ENCODE data around the gene SH3RF3. TPM values are rescaled to one million over a fixed set of nuclear protein-coding genes. Genes with fewer than 3 reads are reported as not detected.

Gene SH3RF3
- total RNA-seq, 1 donor from 2014 or later: 6.3 TPM

DNA sequence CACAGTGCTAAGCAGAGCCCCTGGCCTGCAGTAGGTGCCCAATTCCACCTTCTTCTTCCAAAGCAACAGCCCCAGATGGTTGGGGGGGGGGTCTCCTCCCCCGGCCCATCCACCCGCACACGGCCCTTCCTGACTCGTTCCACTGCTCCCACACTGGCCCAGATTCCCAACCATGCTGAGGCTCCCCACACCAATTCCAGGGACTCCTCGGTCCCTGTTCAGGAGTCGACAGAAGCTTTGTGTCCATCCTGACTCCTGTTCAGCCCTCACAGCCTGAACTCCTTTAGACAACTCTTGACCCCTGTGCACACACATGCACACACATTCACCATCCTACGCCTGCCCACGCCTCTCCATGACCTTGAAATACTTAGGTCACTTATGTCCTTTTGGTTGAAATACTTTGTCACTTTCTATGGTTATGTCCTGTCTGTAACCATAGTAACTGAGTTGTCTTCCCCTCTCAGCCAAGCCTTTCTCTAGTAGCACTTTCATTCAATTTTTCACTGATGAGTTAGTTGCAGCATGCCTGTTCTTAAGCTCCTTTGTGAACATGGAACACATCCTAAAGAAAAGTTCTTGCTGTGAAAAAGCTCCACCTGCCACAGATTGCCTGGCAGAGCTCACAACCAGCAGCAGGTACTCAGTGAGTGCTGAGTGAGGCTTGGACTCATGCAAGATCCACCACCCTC, 258.9 kb downstream of the SH3RF3 start:
- no peak for DNase-seq (ENCODE audit: low read depth, low spot score)

DNA sequence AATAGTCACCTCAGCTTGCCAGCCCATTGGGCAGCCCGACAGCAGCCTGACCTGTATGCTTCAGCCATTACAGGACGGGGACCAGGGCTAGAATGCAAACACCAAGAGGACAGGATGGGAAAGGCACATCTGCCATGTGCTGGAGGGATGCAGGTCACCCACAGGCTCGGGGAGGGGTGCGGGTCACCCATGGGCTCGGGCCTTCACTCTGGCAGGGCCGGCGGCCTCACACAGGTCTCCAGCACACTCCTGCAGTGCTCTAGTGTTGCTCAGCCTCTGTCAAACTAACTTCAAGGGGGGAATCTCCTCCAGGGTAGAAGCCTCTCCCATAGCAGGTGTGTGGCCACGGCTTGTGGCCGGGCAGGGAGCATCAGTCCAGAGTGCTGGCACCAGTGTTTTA, 262.2 kb downstream of the SH3RF3 start:
- no peak for DNase-seq (ENCODE audit: low read depth, low spot score)

DNA sequence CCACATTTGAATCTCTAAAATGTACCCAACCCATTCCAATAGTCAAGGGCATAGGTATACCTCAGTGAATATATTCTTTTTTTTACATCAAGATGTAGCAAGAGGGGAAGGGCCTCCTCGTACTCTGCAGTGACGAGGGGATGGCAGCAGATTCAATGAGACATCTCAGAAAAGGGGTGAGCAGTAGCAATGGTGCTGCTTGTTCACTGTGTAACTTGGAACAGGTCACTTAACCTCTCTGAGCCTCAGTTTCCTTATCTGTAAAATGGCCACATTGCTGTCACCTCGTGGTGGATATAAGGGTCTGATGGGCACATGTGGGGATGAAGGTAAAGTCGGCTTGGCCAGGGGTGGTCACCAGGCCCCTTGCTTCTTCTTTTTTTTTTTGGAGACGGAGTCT, 263.1 kb downstream of the SH3RF3 start:
- DNase-seq (ENCODE audit: low read depth, low spot score): no peak

DNA sequence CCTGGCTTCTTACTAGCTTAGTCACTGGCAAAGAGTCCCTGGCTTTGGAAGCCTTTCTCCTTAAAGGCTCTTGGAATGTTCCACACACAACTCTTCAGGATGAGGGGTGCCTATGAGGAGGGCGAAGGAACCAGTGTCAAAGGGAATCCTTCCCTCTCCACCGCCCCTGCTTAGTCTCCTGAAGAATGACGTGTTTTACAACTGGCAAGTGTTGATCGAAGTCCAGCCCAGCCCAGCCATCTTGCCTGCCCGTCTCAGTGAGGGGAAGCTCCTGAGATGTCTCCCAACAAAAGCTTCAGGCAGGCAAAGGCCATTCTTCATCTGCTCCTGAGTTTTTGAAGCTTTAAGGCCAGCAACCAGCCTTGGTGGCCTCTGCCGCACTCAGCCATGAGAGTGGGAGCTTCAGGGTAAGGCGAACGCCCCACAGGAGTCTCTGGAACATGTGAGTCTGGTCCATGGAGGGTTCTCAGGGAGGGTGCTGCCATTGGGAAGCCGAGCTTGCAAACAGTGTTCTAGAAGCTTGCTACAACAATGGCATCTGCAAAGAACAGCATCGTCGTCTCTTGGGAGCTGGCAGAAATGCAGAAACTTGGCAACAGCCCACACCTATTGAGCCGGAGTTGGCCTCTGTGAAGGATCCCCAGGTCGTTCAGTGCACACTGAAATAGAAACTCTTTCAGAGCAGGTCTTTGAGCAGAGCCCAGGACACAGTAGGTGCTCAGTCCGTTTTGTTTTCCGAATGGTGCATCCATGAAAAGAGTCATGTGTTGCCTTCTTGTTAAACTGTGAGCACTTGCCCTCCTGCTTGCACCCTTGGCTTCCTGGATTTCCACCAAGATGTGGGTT, 264.0 kb downstream of the SH3RF3 start:
- no peak for DNase-seq (ENCODE audit: low read depth, low spot score)

DNA sequence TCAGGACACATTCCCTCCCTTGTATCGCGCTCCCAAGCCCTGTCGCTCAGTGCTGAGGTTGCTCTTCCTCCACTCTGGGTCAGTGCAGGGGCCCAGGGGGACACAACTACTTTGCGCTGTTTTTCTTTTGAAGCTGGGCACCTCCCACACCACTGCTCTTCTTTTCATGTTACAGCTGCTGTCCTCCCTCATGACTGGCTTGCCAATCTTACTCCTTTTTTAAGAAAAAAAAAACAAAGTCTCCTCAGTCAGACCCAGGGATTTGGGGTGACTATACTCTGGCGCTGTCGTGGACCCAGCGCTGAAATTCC, 264.6 kb downstream of the SH3RF3 start:
- no peak for DNase-seq (ENCODE audit: low read depth, low spot score)

DNA sequence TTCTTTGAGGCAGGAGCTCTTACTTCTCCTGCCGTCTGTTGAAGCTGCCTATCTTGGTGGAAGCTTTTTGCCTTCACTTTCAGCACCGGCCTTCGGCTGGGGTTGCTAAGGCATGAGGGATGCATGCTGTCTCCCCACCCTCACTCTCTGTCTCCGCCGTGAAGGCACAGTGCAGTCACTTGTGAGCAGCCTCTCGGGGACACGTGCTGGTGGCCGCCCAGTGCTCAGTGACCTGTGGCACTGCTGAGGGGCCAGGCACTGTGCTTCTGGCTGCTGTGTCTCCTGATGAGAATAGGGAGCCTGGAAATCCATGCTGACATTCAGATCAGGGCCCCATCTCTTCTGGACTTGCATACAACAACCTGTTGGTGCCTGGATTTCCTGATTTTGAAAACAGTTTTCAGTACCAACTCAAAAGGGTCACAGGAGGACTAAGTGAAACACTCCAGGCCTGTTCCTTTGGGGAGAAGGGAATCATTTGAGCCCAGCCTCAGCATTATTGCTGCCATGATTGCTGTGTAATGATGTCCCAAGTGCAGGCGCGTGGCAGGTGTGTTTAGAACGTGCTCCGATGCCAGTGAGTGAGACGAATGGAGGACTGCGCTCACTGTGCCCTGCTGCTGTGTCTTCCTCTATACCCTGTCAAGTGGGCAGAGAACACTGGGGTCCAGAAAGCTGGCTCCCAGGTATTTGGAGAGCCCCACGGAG, 266.6 kb downstream of the SH3RF3 start:
- no peak for DNase-seq (ENCODE audit: low read depth, low spot score)

DNA sequence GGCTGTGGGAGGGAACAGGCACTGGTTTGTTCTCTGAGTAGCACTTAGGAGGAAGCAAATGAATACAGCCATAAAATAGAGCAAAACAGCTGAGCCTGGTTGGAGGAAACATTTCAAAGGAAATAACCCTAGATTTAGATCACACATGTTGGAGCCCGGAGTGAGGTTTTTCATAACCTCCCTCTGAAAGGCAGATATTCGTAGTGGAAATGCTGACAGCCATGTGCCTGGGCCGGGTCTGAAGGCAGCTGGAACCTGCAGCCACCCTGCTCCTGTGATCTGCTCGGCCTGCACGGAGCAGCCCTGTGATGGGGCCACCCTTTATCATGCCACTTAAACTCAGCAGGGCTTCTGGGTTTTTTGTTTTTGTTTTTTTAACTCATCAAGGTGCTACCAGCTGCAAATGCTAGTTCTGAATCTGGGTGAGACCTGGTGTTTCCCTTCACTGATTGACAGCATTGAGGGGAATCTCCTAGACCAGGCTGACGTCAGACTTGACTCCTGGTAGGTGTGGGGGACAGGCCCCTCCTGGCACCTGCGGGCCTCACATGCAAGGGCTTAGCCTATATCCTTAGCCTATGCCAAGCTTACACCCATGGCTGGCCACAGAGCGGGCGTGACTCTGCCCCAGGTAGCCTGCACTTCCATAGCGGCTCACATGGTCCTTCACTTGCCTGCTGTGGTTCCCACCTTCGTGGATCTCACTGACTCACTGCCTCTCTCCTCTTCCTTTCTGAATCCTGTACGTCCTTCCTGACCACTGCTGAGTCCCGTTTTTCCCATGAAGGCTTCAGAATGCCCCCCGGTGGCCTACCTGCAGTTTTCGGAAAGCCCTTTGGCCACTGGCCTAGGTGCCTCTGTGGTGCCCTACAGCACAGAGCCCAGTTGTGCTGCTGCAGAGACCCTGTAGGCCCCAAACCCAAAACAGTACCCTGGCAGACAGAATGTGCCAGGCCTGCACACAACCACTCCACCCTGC, 267.5 kb downstream of the SH3RF3 start:
- no peak for DNase-seq (ENCODE audit: low read depth, low spot score)

DNA sequence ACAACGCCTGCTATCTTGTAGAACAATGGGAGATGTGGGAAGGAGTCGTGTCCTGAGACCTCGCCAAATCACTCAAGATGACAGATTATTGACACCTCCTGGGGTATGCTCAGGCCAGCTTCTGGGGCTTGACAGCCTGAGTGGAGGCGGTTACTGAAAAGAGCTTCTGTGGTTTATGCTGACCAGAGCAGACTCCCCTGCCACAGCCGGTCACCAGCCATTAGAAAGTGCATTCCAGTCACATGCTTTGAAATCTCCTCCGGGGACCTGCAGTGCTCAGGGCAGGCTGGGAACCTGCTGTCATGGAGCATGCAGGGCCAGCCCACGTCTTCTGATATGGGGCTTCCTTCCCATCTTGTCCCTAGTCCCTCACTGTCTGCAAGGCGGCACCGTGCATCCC, 268.9 kb downstream of the SH3RF3 start:
- DNase-seq (ENCODE audit: low read depth, low spot score): no peak

DNA sequence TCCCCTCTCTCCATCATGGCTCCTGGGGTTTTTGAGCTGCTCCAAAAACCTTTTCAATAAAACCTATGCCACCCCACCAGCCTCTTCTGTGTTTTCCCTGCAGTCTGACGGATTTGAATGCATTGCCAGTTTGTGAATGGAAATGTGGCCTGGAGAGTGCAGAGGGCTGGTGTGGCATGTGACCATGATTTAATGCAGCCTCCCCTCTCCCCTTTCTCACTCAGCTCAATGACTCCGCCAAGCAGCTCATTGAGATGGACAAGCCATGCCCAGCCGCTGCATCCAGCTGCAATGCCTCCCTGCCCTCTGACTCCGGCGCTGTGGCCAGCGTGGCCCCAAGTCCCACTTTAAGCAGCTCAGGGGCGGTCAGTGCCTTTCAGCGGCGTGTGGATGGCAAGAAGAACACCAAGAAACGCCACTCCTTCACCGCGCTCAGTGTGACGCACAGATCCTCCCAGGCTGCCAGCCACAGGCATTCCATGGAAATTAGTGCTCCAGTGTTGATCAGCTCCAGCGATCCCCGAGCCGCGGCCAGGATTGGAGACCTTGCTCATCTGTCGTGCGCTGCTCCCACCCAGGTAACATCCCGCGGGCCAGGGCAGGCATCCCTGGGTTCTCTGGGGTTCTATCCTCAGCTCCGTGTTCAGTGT, 269.5 kb downstream of the SH3RF3 start:
- DNase-seq (ENCODE audit: low read depth, low spot score): no peak

DNA sequence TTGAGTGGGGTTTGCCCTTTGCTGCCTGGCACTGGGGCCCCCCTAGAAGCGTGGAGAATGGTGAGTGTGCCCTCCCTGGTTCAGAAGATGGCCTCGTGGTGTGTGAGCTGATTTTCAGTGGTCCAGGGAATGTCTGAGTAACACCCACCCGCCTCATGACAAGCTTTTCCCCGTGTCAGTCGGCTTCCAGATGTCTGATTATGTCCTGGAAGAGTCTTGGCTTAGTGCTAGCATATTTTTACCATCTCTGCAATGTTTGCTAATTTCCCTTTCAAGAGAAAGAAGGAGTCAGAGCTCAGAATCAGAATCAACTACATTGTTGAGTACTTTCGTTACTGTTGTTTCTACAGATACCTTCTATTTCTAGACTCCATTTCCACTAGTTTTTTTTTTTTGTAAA, 270.1 kb downstream of the SH3RF3 start:
- DNase-seq (ENCODE audit: low read depth, low spot score): no peak

DNA sequence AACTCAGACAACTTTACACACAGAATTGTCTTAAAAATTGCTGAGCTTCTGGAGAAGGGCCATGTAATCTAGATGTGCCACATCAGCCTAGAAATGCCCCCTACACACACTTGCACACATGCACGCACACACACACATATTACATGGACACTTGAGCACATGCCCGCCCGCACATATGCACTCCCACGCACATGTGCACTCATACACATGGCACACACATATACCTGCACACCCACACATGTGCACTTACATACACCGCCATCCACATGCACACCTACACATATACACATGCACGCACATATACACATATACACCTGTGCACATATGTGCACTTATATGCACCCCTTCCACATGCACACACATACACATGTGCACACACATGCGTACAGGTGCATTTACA, 271.1 kb downstream of the SH3RF3 start:
- DNase-seq (ENCODE audit: low read depth, low spot score): no peak

DNA sequence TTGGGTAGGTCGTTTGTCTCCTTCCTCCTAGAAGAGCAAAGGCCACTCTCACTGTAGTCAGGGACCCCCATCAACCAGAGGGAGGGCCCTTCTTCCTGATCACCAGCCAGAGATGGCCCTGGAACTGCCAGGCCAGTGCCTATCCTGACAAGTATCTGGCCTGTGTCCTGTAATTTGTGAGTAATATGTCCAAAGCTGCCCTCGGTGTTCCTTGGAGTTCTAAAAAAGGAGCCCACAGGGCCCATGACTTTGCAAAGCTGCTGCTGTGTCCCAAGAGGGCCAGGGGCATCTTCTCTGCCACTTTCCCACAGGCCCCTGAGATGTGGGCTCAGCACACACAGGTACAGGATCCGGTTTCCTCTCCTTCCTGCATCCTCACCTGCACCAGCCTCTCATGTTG, 272.4 kb downstream of the SH3RF3 start:
- DNase-seq (ENCODE audit: low read depth, low spot score): no peak

DNA sequence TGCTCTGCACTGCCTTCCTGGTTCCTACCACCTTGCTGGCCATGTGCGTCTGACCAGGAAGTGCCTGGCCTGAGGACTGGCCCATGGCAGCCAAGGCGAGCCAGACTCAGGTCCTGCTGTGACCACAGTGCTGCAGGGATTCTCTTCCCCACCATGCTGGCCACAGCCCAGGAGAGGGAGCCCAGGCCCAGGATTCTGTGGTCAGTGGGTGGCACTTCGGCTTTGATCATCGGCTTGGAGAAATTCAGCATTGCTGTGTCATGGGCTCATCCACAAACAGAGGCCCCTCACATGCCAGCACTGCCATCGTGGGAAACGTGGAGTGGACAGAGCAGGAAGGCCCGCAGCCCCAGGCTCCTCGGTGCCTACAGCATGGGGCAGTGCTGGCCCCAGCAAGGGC, 273.2 kb downstream of the SH3RF3 start:
- DNase-seq (ENCODE audit: low read depth, low spot score): no peak

DNA sequence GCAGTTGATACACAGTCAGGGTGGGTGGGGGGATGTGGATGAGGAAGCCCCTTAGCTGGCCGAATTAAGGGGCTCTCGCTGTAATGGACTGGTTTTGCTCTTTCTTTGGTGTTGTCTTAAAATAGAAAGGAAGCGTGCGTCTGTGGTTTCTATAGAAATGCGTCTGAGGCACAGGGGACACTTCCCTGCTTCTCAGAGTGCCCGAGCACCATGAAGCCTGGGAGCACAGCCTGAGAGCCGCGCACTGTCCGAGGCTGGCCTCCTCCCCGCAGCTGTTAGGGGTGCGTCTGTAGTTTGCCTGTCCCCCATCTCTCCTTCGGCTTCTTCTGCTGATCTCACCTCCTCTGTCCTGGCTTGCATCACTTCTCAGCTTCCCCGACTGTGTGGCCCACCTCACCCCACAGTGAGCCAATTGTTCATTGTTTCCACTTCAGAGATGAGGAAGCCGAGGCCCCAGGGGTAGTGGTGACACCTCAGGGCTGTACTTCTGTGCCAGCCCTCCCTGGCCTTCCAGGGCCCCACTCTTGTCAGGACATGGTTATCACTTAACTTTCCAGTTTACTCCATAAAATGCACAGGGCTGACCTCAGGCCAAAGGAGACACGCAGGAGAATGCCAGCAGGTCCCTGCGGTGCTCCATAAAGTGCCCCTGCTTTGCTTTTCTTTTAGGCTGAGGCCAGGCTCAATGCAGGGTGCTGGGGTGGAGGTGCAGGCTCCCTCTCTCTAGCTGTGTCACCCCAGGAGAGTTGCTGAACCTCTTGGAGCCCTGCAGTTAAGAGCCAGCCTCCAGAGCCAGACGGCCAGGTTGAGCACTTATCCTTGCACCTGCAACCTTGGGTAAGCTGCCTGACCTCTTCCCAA, 274.2 kb downstream of the SH3RF3 start:
- DNase-seq (ENCODE audit: low read depth, low spot score): no peak

DNA sequence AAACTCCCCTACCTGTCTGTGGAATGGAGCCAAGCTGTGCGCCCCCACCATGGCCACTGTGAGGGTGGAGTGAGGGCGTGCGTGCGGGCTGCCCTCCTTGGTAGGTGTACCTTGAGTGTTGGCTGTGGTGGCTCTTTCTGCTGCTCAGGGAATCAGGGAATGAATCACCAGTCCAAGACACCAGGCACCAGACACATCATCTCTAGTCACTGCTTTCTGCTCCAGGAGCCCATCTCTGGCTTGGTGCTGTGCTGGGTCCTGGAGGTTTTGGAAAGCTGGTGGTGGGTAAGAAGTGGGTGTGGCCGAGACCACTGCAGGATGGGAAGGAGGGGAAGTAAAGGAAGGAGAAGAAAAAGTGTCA, 274.8 kb downstream of the SH3RF3 start:
- no peak for DNase-seq (ENCODE audit: low read depth, low spot score)

DNA sequence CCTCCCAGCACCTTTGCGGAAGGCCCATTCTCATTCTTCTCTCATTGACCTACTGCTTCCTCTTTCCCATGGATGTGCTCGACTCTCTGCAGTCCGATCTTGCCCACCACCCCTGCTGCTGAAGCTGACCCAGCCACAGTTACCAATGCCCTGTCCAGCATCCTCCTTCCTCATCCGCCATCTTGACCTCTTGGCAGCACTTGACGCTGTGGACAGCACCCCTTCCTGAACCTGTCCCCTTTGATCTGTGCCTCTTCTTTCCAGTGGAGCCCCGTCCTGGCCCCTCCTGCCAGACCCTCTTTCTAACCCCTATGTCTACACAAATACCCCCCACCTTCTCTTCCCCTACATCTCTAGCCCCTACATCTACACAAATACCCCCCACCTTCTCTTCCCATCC, 275.7 kb downstream of the SH3RF3 start:
- DNase-seq (ENCODE audit: low read depth, low spot score): no peak

DNA sequence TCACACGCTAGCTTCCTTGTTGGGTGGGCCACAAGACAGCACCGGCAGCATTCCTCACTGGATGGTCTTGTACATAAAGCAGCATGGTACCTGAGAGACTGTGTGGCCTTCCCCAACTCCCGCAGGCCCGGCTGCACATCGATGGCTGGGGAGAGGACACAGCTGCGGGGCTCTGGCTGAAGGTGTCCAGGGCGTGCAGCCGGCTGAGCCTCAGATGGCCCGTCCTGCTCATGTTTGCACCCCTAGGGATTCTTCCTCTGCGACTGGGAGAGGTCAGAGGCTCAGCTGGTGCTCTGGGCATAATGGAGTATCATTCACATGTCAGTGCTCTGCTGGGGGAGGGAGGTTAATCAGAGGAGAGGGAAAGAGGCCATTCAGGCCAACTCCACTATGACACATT, 276.9 kb downstream of the SH3RF3 start:
- no peak for DNase-seq (ENCODE audit: low read depth, low spot score)

DNA sequence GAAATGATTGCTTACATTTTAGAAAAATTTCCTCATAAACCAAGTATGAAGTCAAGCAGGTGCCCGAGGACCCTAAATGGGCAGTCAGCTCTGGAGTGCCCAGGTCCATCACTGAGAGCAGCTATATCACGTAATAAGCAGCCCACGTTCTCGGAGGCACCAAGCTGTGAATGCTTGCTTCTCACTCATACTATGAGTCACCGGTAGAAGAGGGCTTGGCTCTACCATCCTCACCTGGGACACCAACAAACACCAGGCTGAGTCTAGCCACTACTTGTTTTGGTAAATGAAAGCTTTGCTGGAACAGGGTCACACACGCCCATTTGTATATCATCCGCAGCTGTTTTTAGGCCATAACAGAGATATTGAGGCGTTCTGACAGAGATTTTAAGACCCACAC, 277.3 kb downstream of the SH3RF3 start:
- DNase-seq (ENCODE audit: low read depth, low spot score): no peak

DNA sequence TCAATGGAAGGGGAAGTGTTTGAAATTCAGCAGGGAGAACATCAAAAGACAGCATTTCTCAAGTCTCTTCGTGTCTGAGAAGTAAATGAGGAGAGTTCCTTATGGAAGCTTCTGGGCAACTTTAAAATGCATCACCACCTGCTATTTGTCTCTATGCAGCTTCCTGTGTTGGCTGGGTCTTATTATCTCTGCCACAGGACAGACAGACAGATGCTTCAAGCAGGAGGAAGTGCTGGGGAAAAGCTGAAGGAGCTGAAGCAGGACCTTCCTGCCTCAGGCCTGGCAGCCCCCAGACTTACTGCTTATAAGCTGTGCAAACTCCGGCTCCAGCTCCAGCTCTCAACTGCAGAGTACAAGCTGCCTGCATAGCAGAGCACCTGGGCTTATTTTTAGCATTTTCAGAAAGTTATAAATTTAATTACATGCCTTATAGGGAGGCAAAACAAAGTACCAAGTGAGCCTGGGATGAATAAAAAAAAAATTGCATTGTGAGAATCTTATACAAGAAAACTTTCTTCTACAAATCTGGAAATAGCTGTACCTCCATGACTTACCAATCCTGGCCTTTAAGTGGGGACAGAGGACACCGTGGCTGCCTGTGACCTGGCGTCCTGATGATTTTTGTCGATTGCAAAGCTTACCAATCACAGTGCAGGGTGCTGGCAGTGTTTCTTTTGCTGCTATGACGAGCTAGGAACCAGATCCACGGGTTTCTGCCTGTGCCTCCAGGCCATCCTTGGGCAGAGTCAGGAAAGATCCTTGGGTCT, 278.5 kb downstream of the SH3RF3 start:
- DNase-seq (ENCODE audit: low read depth, low spot score): no peak

DNA sequence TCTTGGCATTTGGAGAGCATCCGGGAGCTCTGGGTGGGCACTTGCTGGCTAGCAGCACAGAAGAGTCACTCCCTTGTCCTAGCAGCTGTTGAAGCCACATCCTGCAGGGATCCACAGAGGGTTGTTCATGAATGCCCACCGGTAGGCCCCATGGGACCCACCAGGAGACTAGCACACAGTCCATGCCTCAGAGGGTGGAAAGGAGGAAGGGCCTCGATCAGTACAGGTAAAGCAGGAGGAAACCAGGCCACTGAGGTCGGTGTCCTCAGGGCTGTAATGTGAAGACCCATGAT, 279.0 kb downstream of the SH3RF3 start:
- DNase-seq (ENCODE audit: low read depth, low spot score): no peak

Measured in pulmonary artery endothelial cell (primary cell).